HT1080 (cell line): ENCODE data around the gene CEND1. TPM values are rescaled to one million over a fixed set of nuclear protein-coding genes. Genes with fewer than 3 reads are reported as not detected.

ENCODE experiments used
- small RNA-seq: library from RNA; depleted of rRNA; stranded (forward); fragments of <200 nt; gene quantifications from one replicate; pipeline ENCODE3, GENCODE V24; 2014
- total RNA-seq: library from RNA; depleted of rRNA; stranded (reverse); fragments of >200 nt; shearing (Covaris generic); gene quantifications from 2 replicates; pipeline ENCODE4 v1.2.3, GENCODE V29; 2014; rRNA removed

CEND1 gene
- total RNA-seq, 1 experiment from 2014 or later: 1.0 TPM

Small RNA genes lying within 50 kb of the gene (small RNA-seq; reads per million reads assigned to genes)
- not detected for gene SNORA52

Other genes with a start within 250 kb of the CEND1 start
- 0.08 TPM in 1 of 2 replicates, not detected in the other for gene LMNTD2, start 229.4 kb downstream of the CEND1 start, total RNA-seq
- 17.5 and 18.8 TPM in 2 replicates for gene RASSF7, start 229.1 kb downstream of the CEND1 start, total RNA-seq
- 37.0 and 40.5 TPM in 2 replicates for gene PHRF1, start 213.6 kb downstream of the CEND1 start, total RNA-seq
- not detected in 2 replicates for gene IRF7, start 174.1 kb downstream of the CEND1 start, total RNA-seq
- gene CDHR5, start 165.1 kb downstream of the CEND1 start, total RNA-seq: not detected in 2 replicates
- gene SCT, start 162.9 kb downstream of the CEND1 start, total RNA-seq: not detected in 2 replicates
- 0.31 and 0.50 TPM in 2 replicates for gene DRD4, start 152.8 kb downstream of the CEND1 start, total RNA-seq
- 64.5 and 75.0 TPM in 2 replicates for gene DEAF1, start 94.9 kb downstream of the CEND1 start, total RNA-seq
- gene TMEM80, start 94.3 kb downstream of the CEND1 start, total RNA-seq: 23.6 and 27.9 TPM in 2 replicates
- gene EPS8L2, start 83.9 kb downstream of the CEND1 start, total RNA-seq: 38.3 and 42.6 TPM in 2 replicates
- 235 and 266 TPM in 2 replicates for gene TALDO1, start 42.6 kb downstream of the CEND1 start, total RNA-seq
- 19.6 and 27.6 TPM in 2 replicates for gene GATD1, start 12.6 kb downstream of the CEND1 start, total RNA-seq
- gene SLC25A22, start 8.2 kb upstream of the CEND1 start, total RNA-seq: 33.9 and 47.5 TPM in 2 replicates
- 7.4 and 12.3 TPM in 2 replicates for gene PIDD1, start 15.1 kb upstream of the CEND1 start, total RNA-seq
- gene RPLP2, start 19.9 kb upstream of the CEND1 start, total RNA-seq: 1,130 and 1,145 TPM in 2 replicates
- gene PNPLA2, start 28.8 kb upstream of the CEND1 start, total RNA-seq: 18.1 and 39.0 TPM in 2 replicates
- gene CRACR2B, start 37.8 kb upstream of the CEND1 start, total RNA-seq: not detected in 2 replicates
- gene CD151, start 42.9 kb upstream of the CEND1 start, total RNA-seq: 483 and 506 TPM in 2 replicates
- gene POLR2L, start 52.4 kb upstream of the CEND1 start, total RNA-seq: 537 and 672 TPM in 2 replicates
- gene TSPAN4, start 52.8 kb upstream of the CEND1 start, total RNA-seq: 178 and 205 TPM in 2 replicates
- gene CHID1, start 120.7 kb upstream of the CEND1 start, total RNA-seq: 25.9 and 43.4 TPM in 2 replicates
- gene AP2A2, start 135.8 kb upstream of the CEND1 start, total RNA-seq: 19.1 and 24.9 TPM in 2 replicates
- gene MUC6, start 246.6 kb upstream of the CEND1 start, total RNA-seq: not detected in 2 replicates